Fibroblast of mammary gland (primary cell): Measurements from ENCODE around the gene FKTN.
A peak's percentile ranks its signal among the peaks of the same experiment; 100 is the strongest.

ENCODE experiments used
- DNase-seq: peaks from one replicate; pipeline ENCODE4 v3.0.0-alpha.2; 2010; ENCODE audit warnings: low read depth
- H3K4me3 ChIP-seq: 2 replicates; pipeline ENCODE4 v1.5.1; 2011; ENCODE audit warnings: low read depth, mild to moderate bottlenecking, low read length, moderate library complexity; ENCODE audit not compliant: control insufficient read depth
- TF ChIP-seq, protein P1 (sequence below): conservative IDR thresholded peaks from 2 replicates; pipeline ENCODE4 v1.5.1; 2011; ENCODE audit warnings: low read depth, low read length, inconsistent platforms; ENCODE audit not compliant: control insufficient read depth, insufficient read depth

The FKTN gene

DNA sequence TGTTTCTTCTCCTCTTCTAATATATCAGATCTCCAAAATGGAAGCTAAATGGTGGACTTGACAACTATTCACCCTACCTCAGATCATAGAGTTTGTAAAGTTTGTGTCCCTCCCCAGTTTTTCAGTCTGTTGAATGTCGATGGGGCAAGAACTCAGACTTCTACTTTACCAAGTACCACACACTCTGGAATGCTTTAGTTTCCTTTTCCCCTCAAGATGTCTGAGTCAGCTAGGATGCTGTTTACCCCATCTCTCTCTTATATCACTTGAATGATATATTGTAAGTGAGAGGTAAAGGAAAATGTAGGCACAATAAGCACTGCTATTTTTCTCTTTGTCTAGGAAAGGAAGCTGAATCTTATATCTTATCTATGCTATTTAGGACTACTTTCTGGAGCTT is 78.4 kb downstream of the FKTN start:
- TF ChIP-seq, protein P1, sequence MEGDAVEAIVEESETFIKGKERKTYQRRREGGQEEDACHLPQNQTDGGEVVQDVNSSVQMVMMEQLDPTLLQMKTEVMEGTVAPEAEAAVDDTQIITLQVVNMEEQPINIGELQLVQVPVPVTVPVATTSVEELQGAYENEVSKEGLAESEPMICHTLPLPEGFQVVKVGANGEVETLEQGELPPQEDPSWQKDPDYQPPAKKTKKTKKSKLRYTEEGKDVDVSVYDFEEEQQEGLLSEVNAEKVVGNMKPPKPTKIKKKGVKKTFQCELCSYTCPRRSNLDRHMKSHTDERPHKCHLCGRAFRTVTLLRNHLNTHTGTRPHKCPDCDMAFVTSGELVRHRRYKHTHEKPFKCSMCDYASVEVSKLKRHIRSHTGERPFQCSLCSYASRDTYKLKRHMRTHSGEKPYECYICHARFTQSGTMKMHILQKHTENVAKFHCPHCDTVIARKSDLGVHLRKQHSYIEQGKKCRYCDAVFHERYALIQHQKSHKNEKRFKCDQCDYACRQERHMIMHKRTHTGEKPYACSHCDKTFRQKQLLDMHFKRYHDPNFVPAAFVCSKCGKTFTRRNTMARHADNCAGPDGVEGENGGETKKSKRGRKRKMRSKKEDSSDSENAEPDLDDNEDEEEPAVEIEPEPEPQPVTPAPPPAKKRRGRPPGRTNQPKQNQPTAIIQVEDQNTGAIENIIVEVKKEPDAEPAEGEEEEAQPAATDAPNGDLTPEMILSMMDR, result no peak

DNA sequence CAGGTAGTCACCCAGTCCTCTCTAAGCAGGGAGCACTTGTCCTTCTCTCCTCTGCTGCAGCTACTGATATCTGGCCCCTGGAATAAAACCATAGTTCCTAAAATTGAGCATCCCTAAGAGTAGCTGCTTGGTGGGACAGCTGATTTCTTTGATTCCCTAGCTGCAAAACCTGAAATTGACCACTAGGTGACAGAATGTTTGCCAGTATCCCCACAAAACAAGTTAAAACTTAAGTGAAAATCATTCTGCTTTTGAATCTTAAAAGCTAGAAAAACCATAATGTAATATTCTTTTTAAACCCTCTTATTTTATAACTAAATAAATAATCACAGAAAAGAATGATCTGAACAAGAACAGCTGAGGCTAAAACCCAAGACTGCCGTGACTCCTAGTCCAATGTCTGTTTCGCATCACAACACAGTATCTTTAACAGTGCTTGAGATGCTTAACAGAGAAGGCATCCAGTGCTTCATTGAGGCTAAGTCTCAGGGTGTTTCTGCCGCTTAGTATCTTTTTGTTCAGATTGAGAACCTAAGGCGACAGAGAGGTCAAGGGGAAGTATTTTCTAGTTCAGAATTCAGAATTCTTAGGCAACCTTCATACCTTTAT is 80.0 kb downstream of the FKTN start:
- peak; percentile 14 for DNase-seq
- TF ChIP-seq, protein P1, result peak; percentile 56
- H3K4me3 ChIP-seq, result no peak overlapping the region

More for the DNA sequence above, 78.4 kb downstream of the FKTN start:
- H3K4me3 ChIP-seq, result no peak overlapping the region
- DNase-seq, result no peak

DNA sequence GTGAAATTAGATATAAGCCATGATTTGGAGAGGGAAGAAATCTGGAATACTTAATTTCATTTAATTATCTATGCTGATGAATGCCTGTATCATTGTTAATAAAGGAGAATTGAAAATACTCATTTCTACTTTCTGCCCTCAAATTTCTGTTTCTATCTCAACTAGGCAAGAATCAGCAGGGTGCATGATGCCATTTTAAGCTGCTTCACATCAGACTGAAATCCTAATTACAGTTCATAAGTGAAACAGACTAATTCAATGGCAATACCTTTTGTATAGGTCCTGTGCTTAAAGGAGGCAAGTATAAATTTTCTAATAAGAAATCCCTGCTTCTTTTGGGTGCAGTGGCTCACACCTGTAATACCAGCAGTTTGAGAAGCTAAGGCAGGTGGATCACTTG is 82.0 kb downstream of the FKTN start:
- no peak for DNase-seq
- TF ChIP-seq, protein P1, result no peak
- H3K4me3 ChIP-seq, result no peak overlapping the region

DNA sequence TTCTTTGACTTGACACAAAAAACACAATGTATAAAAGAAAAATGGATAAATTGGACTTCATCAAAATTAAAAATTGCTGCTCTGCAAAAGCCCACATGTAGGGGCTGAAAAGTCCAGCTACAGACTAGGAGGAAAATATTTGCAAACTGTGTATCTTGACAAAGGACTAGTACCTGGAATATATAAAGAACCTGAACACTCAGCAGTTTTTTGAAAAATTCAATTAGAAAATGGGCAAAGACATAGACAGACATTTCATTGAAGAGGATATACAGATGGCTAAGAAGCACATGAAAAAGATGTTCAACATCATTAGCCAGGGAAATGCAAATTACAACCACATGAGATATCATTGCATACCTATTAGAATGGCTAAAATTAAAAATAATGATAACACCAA is 85.9 kb downstream of the FKTN start:
- TF ChIP-seq, protein P1, result no peak

DNA sequence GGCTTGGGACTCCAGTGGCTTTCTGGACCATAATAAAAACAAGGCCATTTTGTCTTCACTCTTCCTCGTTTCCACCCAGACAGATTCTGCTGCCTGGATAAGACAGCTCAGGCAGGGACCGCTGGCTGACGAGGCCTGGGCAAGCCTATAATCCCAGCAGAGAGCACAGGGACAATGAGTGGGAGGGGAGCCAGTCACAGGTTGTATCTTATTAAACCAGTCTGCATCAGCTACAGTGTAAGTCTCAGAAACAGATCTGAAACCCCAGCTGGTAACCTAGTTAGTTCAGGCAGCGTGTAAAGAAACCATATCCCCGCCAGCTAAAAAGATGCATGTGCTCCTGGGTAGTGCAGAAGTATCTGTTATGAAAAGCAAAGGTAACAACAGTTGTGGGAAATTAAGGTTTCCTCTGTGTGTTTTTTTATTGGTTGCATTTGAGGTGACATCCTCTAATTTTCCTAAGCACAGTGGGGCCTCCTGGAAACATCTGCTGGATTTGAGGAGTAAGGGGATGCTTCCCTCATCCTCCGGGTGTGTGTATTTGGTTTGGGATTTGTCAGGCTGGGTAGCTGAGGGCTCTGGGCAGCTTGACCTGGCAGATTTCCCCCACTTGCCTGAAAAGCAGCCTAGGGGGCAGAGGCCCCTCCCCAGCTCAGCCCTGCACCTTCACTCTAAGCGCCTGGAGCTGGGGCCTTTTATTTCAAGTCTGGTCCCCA is 89.1 kb downstream of the FKTN start:
- TF ChIP-seq, protein P1, result no peak
- no peak for DNase-seq
- no peak overlapping the region for H3K4me3 ChIP-seq

More for the DNA sequence above, 85.9 kb downstream of the FKTN start:
- no peak for DNase-seq
- no peak overlapping the region for H3K4me3 ChIP-seq

DNA sequence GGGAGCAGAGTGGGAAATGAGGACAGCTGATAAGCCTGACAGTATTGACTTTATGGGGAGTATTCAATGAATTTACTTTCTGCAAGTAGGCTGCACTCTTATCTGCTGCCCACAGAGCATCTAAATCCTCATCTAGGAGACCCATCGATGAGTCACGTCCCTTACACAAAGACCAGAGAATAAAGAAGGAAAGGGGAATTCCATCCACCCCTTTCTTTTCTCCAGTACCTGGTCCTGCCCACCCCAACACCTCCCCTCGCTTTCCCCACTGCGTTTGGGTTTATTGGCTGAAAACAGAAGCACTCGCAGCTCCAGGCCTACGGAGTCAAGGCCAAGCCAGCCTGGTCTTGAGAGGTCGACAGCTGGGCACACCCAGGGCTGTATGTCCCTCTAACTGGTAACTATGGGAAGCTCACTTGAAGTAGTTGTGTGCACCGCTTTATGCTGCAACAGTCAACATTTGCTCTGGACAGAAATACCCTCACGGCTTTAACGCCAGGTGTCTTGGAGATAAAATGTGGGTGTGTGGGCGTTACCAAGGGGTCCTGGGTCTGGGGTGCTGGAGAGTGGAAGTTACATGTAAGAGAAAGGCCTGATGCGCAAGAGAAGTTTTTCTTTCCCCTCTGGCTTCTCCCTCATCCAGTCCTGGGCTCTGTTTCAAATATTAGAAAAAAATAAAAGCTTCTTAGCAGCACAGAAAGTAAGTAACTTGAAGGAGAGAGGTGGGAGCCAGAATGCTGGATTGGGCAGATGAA is 89.8 kb downstream of the FKTN start:
- TF ChIP-seq, protein P1, result no peak
- DNase-seq, result no peak
- H3K4me3 ChIP-seq, result no peak overlapping the region
